Tibial artery (tissue), 4 donors: ENCODE measurements around the gene IL34.
"Not testable (repeated sequence)": the region's sequence is repeated elsewhere in the genome, so short reads cannot be mapped to it uniquely, and the experiment has no call there.

Experiments
- DNase-seq, 2 donors: peaks; one replicate each; pipeline ENCODE4 v3.0.0-alpha.2; 2019
- H3K27ac ChIP-seq, 2 donors: fragments of 200-600 bp; sonication (generic) in 1 of 2; 1 replicate in 1 of 2; 2 replicates in 1 of 2; pipeline ENCODE4 v1.5.1; 2018 to 2019; ENCODE audit warnings: mild to moderate bottlenecking in 1 of 2
- H3K27me3 ChIP-seq, 2 donors: fragments of 200-600 bp; sonication (generic) in 1 of 2; one replicate each; pipeline versions ENCODE4 v1.5.1 to v1.6.0; 2016 to 2019
- H3K36me3 ChIP-seq, 3 donors: fragments of 200-600 bp; sonication (generic) in 2 of 3; one replicate each; pipeline ENCODE4 v1.5.1; 2016 to 2019; ENCODE audit warnings: mild to moderate bottlenecking in 2 of 3
- H3K4me1 ChIP-seq, 4 donors: fragments of 200-600 bp; sonication (generic) in 2 of 4; 1 replicate in 3 of 4; 2 replicates in 1 of 4; pipeline ENCODE4 v1.5.1; 2016 to 2019
- H3K4me3 ChIP-seq, 2 donors: fragments of 200-600 bp; sonication (generic) in 1 of 2; 1 replicate in 1 of 2; 2 replicates in 1 of 2; pipeline ENCODE4 v1.5.1; 2018 to 2019; ENCODE audit warnings: mild to moderate bottlenecking in 2 of 2
- H3K9me3 ChIP-seq, 3 donors: fragments of 200-600 bp; sonication (generic) in 1 of 3; one replicate each; pipeline ENCODE4 v1.5.1; 2016 to 2019
- CTCF ChIP-seq, 2 experiments: fragments of 200-600 bp in 1 of 2; fragments of 450-650 bp in 1 of 2; IDR thresholded peaks; one replicate each; pipeline ENCODE4 v1.5.1; 2017 to 2019; ENCODE audit warnings: antibody characterized with exemption in 2 of 2, mild to moderate bottlenecking in 1 of 2, moderate library complexity in 1 of 2
- intact Hi-C: fragments of 100-400 bp; cut with DNase I; formaldehyde crosslinking; loops from one replicate; pipeline ENCODE4 v1.15.0; 2023; ENCODE audit warnings: low total_unique reads

The IL34 gene

GRCh38 chr16:70634861-70635260 is 11.5 kb upstream of the IL34 start:
- DNase-seq: no peak
- Histone ChIP-seq H3K9me3 (peaks cover 3 to 10% (median 5%) of the 10 kb centered on the region in 3 donors), H3K36me3 (no peaks in the 10 kb centered on the region), H3K27me3 (no peaks in the 10 kb centered on the region), H3K27ac (no peak overlapping the region), H3K4me1 (peaks cover 0 to 25% (median 2%) of the 10 kb centered on the region in 4 donors), H3K4me3 (no peak overlapping the region)
- intact Hi-C loops: no loop called here
- no peak for TF ChIP-seq CTCF (IDR thresholded peaks at IDR 0.05)

- intact Hi-C loops: no loop called here
- no peaks in the 10 kb centered on the region for H3K27me3 ChIP-seq
- DNase-seq: peak in 1 of 2 donors; percentile 26
- H3K27ac ChIP-seq: no peak overlapping the region
- H3K4me3 ChIP-seq: no peak overlapping the region
- no peaks in the 10 kb centered on the region for H3K36me3 ChIP-seq
- H3K4me1 ChIP-seq: peaks cover 0 to 25% (median 2%) of the 10 kb centered on the region in 4 donors
- H3K9me3 ChIP-seq: peaks cover 3 to 7% (median 5%) of the 10 kb centered on the region in 3 donors
- TF ChIP-seq CTCF (IDR thresholded peaks at IDR 0.05): no peak
Measured at GRCh38 chr16:70635336-70636016, 10.9 kb upstream of the IL34 start.

- no peak overlapping the region for H3K4me3 ChIP-seq
- intact Hi-C loops: no loop called here
- H3K4me1 ChIP-seq: peaks cover 0 to 18% (median 2%) of the 10 kb centered on the region in 4 donors
- no peaks in the 10 kb centered on the region for H3K27me3 ChIP-seq
- no peak for TF ChIP-seq CTCF (IDR thresholded peaks at IDR 0.05)
- DNase-seq: no peak
- H3K27ac ChIP-seq: no peak overlapping the region
- no peaks in the 10 kb centered on the region for H3K9me3 ChIP-seq
- H3K36me3 ChIP-seq: no peaks in the 10 kb centered on the region
Measured at GRCh38 chr16:70638814-70639792, 7.3 kb upstream of the IL34 start.

- Histone ChIP-seq H3K36me3 (peaks cover 0 to 11% (median 0%) of the 10 kb centered on the region in 3 donors), H3K27me3 (no peaks in the 10 kb centered on the region), H3K27ac (no peak overlapping the region), H3K4me3 (no peak overlapping the region), H3K9me3 (no peaks in the 10 kb centered on the region), H3K4me1 (peaks cover 0 to 20% (median 7%) of the 10 kb centered on the region in 4 donors)
- no peak for TF ChIP-seq CTCF (IDR thresholded peaks at IDR 0.05)
- no peak for DNase-seq
- intact Hi-C loops: no loop called here
Measured at GRCh38 chr16:70642633-70643032, 3.7 kb upstream of the IL34 start.

GRCh38 chr16:70643264-70643663 is 3.1 kb upstream of the IL34 start:
- DNase-seq, H3K27ac ChIP-seq, H3K4me3 ChIP-seq, H3K9me3 ChIP-seq, intact Hi-C loops, H3K27me3 ChIP-seq: not testable (repeated sequence)
- H3K4me1 ChIP-seq: peaks cover 0 to 20% (median 7%) of the 10 kb centered on the region in 4 donors
- peaks cover 0 to 11% (median 0%) of the 10 kb centered on the region in 3 donors for H3K36me3 ChIP-seq
